OCI-LY1 (cell line): Measurements from ENCODE around the gene FDX2.

Source experiments
- H2AFZ ChIP-seq: fragments of 200-600 bp; sonication (generic), shearing (Covaris generic); 2 replicates; pipeline ENCODE4 v1.6.0; 2014; ENCODE audit warnings: antibody characterized with exemption, mild to moderate bottlenecking, low read length
- H3F3A ChIP-seq: fragments of 200-600 bp; sonication (generic), shearing (Covaris generic); 2 replicates; pipeline ENCODE4 v1.6.0; 2014; ENCODE audit warnings: mild to moderate bottlenecking, antibody characterized with exemption, low read length, moderate library complexity; ENCODE audit not compliant: insufficient read depth
- H3K27ac ChIP-seq: fragments of 200-600 bp; sonication (generic); 2 replicates; pipeline ENCODE4 v1.5.1; 2014; ENCODE audit warnings: low read length, mixed run types, mild to moderate bottlenecking, low read depth; ENCODE audit not compliant: poor library complexity, severe bottlenecking
- H3K27me3 ChIP-seq: fragments of 200-600 bp; sonication (generic); 2 replicates; pipeline ENCODE4 v1.6.0; 2014; ENCODE audit warnings: antibody characterized with exemption, mild to moderate bottlenecking, low read length, moderate library complexity; ENCODE audit not compliant: insufficient read depth
- H3K36me3 ChIP-seq: fragments of 200-600 bp; sonication (generic); 2 replicates; pipeline ENCODE4 v1.6.1; 2014; ENCODE audit warnings: mild to moderate bottlenecking, antibody characterized with exemption, low read length, moderate library complexity, mixed read lengths; ENCODE audit not compliant: insufficient read depth
- H3K4me1 ChIP-seq: fragments of 200-600 bp; sonication (generic); 2 replicates; pipeline ENCODE4 v1.5.1; 2014; ENCODE audit warnings: mild to moderate bottlenecking, low read length, moderate library complexity; ENCODE audit not compliant: insufficient read depth, severe bottlenecking
- H3K4me2 ChIP-seq: fragments of 200-600 bp; sonication (generic), shearing (Covaris generic); 2 replicates; pipeline ENCODE4 v1.6.1; 2014; ENCODE audit warnings: low read length
- H3K4me3 ChIP-seq: fragments of 200-600 bp; sonication (generic); 2 replicates; pipeline ENCODE4 v1.5.1; 2014; ENCODE audit warnings: low read length, low read depth, mild to moderate bottlenecking, mixed read lengths; ENCODE audit not compliant: poor library complexity, severe bottlenecking
- H3K79me2 ChIP-seq: fragments of 200-600 bp; shearing (Covaris generic); 2 replicates; pipeline ENCODE4 v1.6.1; 2016; ENCODE audit warnings: mixed run types, low read length, mixed read lengths; ENCODE audit not compliant: insufficient read depth
- H3K9ac ChIP-seq: fragments of 200-600 bp; sonication (generic), shearing (Covaris generic); 2 replicates; pipeline ENCODE4 v1.6.1; 2014; ENCODE audit warnings: mild to moderate bottlenecking, low read length, mixed read lengths
- H3K9me2 ChIP-seq: fragments of 200-600 bp; sonication (generic), shearing (Covaris generic); 2 replicates; pipeline ENCODE4 v1.6.1; 2014; ENCODE audit warnings: low read depth, mild to moderate bottlenecking, low read length, mixed read lengths
- H3K9me3 ChIP-seq: fragments of 200-600 bp; shearing (Covaris generic); 2 replicates; pipeline ENCODE4 v1.6.1; 2014; ENCODE audit warnings: low read length, mixed read lengths
- H4K20me1 ChIP-seq: fragments of 200-600 bp; sonication (generic), shearing (Covaris generic); 2 replicates; pipeline ENCODE4 v1.6.0; 2016; ENCODE audit warnings: mild to moderate bottlenecking, low read length; ENCODE audit not compliant: insufficient read depth
- CTCF ChIP-seq: fragments of 200-600 bp; sonication (generic), shearing (Covaris generic); IDR thresholded peaks from 2 replicates; pipeline ENCODE4 v1.5.1; 2017; ENCODE audit warnings: mild to moderate bottlenecking, antibody characterized with exemption, low read length, moderate library complexity, mixed read lengths
- EZH2 ChIP-seq: fragments of 200-600 bp; sonication (generic), shearing (Covaris generic); IDR thresholded peaks from 2 replicates; pipeline ENCODE4 v1.8.0; 2017; ENCODE audit warnings: borderline replicate concordance, mixed run types, mild to moderate bottlenecking, antibody characterized with exemption, low read length, moderate library complexity, mixed read lengths

The FDX2 gene

GRCh38 chr19:10328558-10329429 is 13.0 kb upstream of the FDX2 start:
- no peak overlapping the region for H2AFZ ChIP-seq
- H3K9me3 ChIP-seq = no peaks in the 10 kb centered on the region
- H4K20me1 ChIP-seq = no peaks in the 10 kb centered on the region
- peaks cover 27% of the 10 kb centered on the region for H3K4me1 ChIP-seq
- no peak overlapping the region for H3K4me3 ChIP-seq
- H3F3A ChIP-seq = no peaks in the 10 kb centered on the region; the same call in 1 of the 2 replicates
- TF ChIP-seq EZH2 (no peak), CTCF (no peak)
- H3K79me2 ChIP-seq = peaks cover 14% of the 10 kb centered on the region
- no peak overlapping the region for H3K9ac ChIP-seq
- H3K4me2 ChIP-seq = no peak overlapping the region
- H3K27ac ChIP-seq = no peak overlapping the region
- H3K36me3 ChIP-seq = peaks cover 79% of the 10 kb centered on the region
- H3K27me3 ChIP-seq = no peaks in the 10 kb centered on the region
- H3K9me2 ChIP-seq = no peaks in the 10 kb centered on the region

- peaks cover 82% of the 10 kb centered on the region for H3K36me3 ChIP-seq
- no peak overlapping the region for H3K9ac ChIP-seq
- no peaks in the 10 kb centered on the region for H3K9me2 ChIP-seq
- no peaks in the 10 kb centered on the region for H4K20me1 ChIP-seq
- H3F3A ChIP-seq = no peaks in the 10 kb centered on the region; the same call in 1 of the 2 replicates
- H3K27me3 ChIP-seq = no peaks in the 10 kb centered on the region
- no peak overlapping the region for H2AFZ ChIP-seq
- no peak overlapping the region for H3K27ac ChIP-seq
- H3K4me2 ChIP-seq = no peak overlapping the region
- no peak for TF ChIP-seq CTCF
- TF ChIP-seq EZH2 = no peak
- no peak overlapping the region for H3K4me3 ChIP-seq
- peaks cover 14% of the 10 kb centered on the region for H3K79me2 ChIP-seq
- peaks cover 32% of the 10 kb centered on the region for H3K4me1 ChIP-seq
- no peaks in the 10 kb centered on the region for H3K9me3 ChIP-seq
Measured at GRCh38 chr19:10327793-10328192, 12.0 kb upstream of the FDX2 start.

GRCh38 chr19:10325732-10326131 is 9.9 kb upstream of the FDX2 start:
- Histone ChIP-seq H3K36me3 (peaks cover 89% of the 10 kb centered on the region), H3K27me3 (no peaks in the 10 kb centered on the region), H3F3A (no peaks in the 10 kb centered on the region; the same call in 1 of the 2 replicates), H2AFZ (no peak overlapping the region), H4K20me1 (no peaks in the 10 kb centered on the region), H3K9me2 (no peaks in the 10 kb centered on the region), H3K9me3 (no peaks in the 10 kb centered on the region), H3K79me2 (no peaks in the 10 kb centered on the region), H3K4me1 (peaks cover 19% of the 10 kb centered on the region), H3K27ac (peak overlapping the region; percentile 75), H3K4me3 (no peak overlapping the region), H3K9ac (no peak overlapping the region), H3K4me2 (no peak overlapping the region)
- TF ChIP-seq EZH2 = no peak
- TF ChIP-seq CTCF = no peak
